GM18520 (cell line): Measurements from ENCODE around the gene KCNH4.
"Not testable (repeated sequence)": the region's sequence is repeated elsewhere in the genome, so short reads cannot be mapped to it uniquely, and the experiment has no call there.

Experiments used
- ATAC-seq: cut with Tn5 transposase; IDR thresholded peaks from one replicate; pipeline ENCODE4 v1.9.1; 2021; ENCODE audit not compliant: unreplicated experiment

KCNH4 gene

DNA sequence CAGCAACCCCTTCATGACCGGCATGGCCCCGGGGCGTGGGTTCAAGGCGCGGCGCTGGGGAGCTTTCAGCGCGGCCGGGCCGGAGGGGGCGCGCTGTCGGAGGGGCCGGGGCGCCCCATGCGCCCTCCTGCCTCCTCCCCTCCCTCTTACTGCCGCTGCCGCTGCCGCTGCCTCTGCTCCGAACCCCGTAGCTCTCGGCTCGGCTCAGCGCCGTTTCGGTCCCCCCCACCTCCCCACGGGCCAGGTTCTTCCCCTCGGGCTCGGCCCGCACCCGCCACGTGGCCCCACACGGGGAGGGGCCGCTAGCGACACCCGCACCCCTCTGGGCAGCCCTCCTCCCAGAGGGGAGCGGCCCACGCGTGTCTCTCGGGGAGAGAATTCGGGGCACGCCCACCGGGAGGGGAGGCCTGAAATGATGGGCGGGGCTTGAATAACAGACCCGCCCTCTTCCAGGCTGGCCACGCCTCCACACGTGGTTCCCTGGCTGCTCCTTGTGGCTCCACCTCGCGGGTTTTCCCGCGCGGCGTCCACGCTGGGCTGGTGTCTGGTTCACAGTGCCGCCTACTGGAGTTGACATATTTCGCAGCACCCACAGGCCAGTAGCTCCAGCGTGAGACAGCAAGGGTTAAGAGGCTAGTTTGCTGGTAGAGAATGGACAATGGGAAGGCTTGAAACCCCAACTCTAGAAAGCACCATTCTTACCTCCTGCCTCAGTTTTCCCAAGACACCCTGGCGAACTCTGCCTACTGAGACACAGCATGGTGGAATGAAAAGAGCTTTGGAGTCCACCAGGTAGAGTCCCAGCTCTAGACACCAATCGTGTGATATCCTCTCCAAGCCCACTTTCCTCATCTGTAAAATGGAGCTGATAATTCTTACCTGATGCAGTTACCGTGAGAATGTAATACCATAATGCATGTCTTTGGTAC, at the start of gene KCNH4:
Gene KCNH4 (minus strand): TSS at position 221 of the 929 bp plus-strand sequence. CDS start 197 bp downstream, at position 24.
- peak; percentile 46 for ATAC-seq

- ATAC-seq: no peak
These were observed 49.3 kb upstream of the KCNH4 start for GRCh38 chr17:42230225-42230624.

DNA sequence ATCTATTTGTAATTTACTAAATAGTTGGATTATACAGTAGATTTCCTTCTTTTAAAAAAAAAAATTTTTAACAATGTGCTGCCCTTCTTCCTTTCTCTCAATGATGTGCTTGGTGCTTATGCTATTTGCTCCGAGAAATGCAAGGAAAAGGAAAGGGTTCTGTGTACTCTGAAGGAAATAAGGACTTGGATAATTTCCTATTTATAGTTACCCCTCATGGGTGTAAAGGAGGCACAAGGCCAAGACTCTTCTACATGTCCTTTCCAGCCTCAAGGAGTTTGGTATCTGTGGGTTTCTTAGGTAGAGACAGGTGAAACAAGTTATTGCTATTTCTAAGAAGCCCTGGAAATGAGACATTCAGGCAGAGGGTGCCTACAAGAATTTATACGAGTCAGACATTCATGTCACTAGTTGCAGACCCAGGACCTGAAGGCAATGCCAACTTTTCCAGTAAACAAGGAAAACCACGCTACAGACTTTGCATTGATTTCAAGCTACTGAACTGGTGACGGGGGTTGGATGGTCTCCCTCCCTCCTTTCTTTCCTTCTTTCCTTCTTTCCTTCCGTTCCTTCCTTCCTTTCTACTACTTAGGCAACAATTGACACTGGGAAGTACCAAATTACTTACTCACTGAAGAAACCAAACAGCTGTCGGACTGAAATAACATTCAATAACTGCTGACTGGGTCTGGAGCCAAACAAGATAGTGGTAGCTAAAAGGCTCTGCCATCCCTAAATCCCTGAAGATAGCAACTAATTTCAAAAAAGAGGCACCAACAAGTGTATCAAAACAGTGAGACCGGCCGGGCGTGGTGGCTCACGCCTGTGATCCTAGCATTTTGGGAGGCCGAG, 47.1 kb upstream of the KCNH4 start:
- no peak for ATAC-seq

DNA sequence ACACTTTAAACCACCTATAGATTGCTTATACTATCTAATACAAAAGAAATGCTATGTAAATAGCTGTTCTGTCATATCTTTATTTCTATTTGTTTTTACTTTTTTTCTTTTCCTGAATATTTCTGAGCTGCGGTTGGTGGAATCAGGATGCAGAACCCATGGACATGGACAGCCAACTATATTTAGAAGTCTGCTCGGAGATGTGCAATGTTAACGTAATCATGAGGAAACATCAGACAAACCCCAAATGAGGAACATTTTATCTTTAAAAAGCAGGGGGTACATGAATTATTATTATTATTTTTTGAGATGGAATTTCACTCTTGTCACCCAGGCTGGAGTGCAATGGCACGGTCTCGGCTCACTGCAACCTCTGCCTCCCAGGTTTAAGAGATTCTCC, 44.7 kb upstream of the KCNH4 start:
- no peak for ATAC-seq

GRCh38 chr17:42224651-42225050, 43.7 kb upstream of the KCNH4 start:
- ATAC-seq: no peak

DNA sequence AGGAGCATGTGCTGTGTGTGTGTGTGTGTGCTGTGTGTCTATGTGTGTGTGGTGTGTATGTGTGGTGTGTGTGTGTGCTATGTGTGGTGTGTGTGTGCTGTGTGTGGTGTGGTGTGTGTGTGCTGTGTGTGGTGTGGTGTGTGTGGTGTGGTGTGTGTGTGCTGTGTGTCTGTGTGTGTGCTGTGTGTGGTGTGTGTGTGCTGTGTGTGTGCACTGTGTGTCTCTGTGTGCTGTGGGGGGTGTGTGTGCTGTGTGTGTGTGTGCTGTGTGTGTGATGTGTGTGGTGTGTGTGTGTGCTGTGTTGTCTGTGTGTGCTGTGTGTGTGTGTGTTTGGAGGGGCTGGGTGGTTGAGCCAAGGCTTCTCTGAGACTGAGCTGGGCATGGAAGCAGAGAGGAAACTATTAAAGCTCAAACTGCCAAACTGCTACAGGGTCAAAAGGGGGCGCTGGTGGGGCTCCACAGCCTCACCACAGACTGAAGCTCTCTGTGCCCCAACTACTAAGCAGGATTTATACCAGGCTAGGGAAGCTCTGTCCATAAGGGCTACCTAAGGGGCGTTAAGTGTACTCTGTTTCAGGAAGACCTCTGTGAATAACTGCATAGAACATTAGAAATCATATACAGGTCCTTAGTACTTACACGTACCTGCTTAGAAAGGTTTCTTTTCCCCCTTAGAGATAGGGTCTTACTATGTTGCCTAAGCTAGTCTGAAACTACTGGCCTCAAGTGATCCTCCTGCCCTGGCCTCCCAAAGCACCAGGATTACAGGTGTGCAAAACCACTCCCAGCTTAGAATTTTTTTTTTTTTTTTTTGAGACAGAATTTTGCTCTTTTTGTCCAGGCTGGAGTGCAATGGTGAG, 41.2 kb upstream of the KCNH4 start:
- ATAC-seq: no peak

GRCh38 chr17:42219280-42219679, 38.3 kb upstream of the KCNH4 start:
- ATAC-seq: not testable (repeated sequence)

- no peak for ATAC-seq
These were observed 33.2 kb upstream of the KCNH4 start for GRCh38 chr17:42214156-42214555.

DNA sequence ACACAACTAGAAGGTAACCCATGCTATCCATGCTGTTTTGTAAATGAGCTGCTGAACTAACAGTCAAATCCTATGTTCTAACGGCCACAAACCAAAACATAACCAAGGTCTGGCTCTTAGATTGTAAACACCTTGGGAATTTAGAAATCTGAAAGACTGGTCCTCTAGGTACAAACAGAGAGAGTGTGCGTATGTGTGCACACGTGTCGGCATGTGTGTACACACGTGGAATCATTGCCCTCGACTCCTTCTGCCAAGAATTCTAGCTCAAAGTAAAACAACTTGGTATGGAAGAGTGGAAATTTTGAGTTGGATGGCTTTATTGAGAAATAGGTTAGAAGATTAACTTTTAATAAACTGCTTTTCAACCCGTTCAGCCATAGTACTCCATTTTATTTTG, 31.4 kb upstream of the KCNH4 start:
- no peak for ATAC-seq

GRCh38 chr17:42211921-42212341, 31.0 kb upstream of the KCNH4 start:
- not testable (repeated sequence) for ATAC-seq

GRCh38 chr17:42210046-42210445, 29.1 kb upstream of the KCNH4 start:
- ATAC-seq: no peak

DNA sequence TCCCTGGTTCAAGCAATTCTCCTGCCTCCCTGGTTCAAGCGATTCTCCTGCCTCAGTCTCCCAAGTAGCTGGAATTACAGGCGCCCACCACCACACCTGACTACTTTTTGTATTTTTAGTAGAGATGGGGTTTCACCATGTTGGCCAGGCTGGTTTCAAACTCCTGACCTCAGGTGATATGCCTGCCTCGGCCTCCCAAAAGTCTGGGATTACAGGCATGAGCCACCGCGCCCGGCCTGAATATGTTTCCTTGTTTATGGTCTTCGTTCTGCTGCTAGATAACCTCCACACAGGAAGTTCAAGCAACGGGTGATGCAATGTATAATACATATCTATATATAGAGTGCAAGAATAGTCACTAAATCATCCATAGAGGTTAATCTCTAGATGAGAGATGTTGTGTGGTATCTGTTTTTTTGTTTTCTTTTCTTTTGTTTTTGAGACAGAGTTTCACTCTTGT, 25.2 kb upstream of the KCNH4 start:
- not testable (repeated sequence) for ATAC-seq

DNA sequence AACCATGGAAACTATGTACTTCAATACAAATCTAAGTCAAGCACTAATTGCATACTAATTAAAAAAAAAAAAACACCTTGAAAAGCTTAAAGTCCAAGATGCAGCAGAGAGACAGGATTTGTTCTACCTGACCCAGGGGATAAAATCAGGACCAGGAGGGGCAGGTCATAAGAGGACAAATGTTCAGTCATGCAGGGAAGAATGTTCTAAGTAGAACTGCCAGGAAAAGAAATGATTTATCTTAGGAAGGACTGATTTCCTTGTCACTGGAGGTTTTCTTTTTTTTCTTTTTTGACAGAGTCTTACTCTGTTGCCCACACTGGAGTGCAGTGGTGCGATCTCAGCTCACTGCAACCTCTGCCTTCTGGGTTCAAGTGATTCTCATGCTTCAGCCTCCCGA, 22.4 kb upstream of the KCNH4 start:
- no peak for ATAC-seq

- no peak for ATAC-seq
These were observed 21.8 kb upstream of the KCNH4 start for GRCh38 chr17:42202696-42203095.

DNA sequence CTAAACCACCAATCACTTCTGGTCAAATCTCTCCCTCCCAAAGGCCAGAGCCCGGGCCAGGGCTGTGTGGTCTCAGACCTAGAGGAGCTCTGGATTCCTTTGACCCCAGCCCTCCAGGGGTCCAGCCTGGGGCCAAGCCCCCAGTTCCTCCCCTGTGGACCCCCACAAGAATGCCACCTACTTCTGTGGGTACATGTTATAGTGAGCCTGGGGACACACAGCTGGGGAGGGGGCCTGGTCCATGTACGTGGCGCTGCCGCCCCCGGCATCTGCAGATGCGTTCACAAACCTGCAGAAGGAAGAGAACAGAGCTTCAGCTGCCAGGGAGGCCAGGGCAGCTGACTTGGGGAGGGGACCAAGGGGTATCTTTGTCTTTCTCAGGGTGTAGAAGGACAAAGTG, 21.2 kb upstream of the KCNH4 start:
- no peak for ATAC-seq

DNA sequence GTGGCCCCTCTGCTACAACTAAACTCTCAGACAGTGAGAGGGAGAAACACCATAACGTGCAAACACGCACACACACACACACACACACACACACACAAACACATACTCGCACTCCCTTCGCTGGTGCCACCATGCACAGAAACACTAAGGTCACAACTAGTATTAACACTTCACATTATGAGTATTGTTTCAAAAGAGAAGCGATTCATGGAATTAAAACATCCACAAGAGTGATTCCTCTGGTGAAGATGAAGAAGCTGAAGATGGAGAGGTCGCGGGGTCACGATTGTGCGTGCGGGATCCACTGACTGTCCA, 20.5 kb upstream of the KCNH4 start:
- no peak for ATAC-seq

GRCh38 chr17:42200706-42201457, 19.9 kb upstream of the KCNH4 start:
- ATAC-seq: no peak

DNA sequence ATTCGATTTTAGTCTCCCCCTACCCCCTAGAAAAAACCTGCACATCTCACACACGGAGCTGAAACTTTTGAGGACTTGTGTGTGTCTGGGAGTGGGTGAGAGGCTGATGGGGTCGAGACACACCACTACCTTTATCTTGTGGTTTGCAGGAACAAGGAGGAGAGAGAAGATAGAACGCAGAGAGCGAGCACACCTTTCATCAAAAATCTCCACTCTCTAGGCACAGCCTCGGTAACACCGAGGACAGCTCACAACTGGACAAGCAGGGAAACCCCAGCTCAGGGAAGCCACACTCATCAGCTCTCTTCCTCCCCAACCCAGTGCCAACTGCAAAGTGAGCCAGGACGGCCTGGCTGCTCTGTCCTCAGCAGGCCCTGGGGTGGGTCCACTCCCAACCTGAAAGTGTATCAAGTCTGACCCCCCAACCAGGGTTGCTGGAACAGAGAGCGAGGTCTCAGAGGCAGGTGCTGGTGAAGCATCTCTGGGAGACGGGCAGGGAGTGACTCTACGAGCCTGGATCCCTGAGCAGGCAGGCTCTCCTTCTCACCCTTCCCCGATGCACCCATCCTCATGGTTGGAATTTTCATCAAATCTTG, 18.6 kb upstream of the KCNH4 start:
- no peak for ATAC-seq

DNA sequence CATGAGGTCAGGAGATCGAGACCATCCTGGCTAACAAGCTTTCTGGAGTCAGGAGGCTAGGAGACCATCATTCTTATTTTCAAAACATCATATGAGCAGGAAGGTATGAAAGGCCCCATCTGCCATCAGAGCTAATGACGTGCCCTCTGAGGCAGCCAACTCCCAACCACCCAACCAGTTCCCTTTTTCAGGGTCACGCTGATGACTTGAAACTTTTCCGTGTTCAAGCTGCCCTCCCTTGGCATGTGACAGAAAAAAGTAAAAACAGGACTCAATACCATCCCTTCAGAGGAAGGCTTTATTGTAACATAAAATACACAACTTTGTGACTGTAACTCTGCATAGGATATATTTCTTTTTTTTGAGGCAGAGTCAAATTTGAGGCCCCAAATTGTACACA, 18.0 kb upstream of the KCNH4 start:
- no peak for ATAC-seq
